HCT116 (cell line): ENCODE measurements around the gene TDRD12. TPM values are rescaled to one million over a fixed set of nuclear protein-coding genes. Genes with fewer than 3 reads are reported as not detected.
"Not testable (repeated sequence)": the region's sequence is repeated elsewhere in the genome, so short reads cannot be mapped to it uniquely, and the experiment has no call there.

Experiments used
- ATAC-seq: fragments of 200-7000 bp; cut with Tn5 transposase; 2 replicates; pipeline ENCODE4 v1.9.1; 2020; ENCODE audit warnings: mild to moderate bottlenecking, moderate library complexity
- BruUV-seq: library from RNA; stranded (reverse); fragments of 400-500 nt; replicated peaks from 2 replicates; lab custom pipeline; 2021; lab: Mats Ljungman, UMichigan
- CTCF ChIA-PET: fragments of 300-600 bp; sonication (Branson Sonifier 250); formaldehyde crosslinking; loops from one replicate; lab custom pipeline; 2021; ENCODE audit warnings: antibody characterized with exemption; lab: Charles Lee
- POLR2A ChIA-PET: fragments of 300-600, 350-600 bp; sonication (Branson Sonifier 250); formaldehyde crosslinking; loops from one replicate; lab custom pipeline; 2021; ENCODE audit warnings: antibody characterized with exemption; lab: Charles Lee
- RAD21 ChIA-PET, 2 experiments: fragments of 300-600 bp; sonication (Branson Sonifier 250); formaldehyde crosslinking; loops; one replicate each; lab custom pipeline; 2023; ENCODE audit warnings: low total read pairs in 2 of 2; ENCODE audit not compliant: uncharacterized antibody in 2 of 2, unreplicated experiment in 2 of 2, low non-redundant PET in 1 of 2; lab: Charles Lee
- DNase-seq: peaks from one replicate; pipeline ENCODE4 v3.0.0-alpha.2; 2010; ENCODE audit warnings: low read depth, low spot score
- H2AFZ ChIP-seq: fragments of 200-600 bp; shearing (Covaris generic), sonication (generic); 2 replicates; pipeline ENCODE4 v1.6.1; 2017; ENCODE audit warnings: low read depth, mixed run types, mixed read lengths, antibody characterized with exemption, low read length; ENCODE audit not compliant: poor library complexity, severe bottlenecking
- H3K27ac ChIP-seq: 2 replicates; pipeline ENCODE4 v1.5.1; 2012; ENCODE audit warnings: low read depth, low read length
- H3K27me3 ChIP-seq: fragments of 200-600 bp; sonication (generic); 2 replicates; pipeline ENCODE4 v1.6.1; 2016; ENCODE audit warnings: mixed run types, low read length, mixed read lengths; ENCODE audit not compliant: insufficient read depth
- H3K36me3 ChIP-seq, 2 experiments: fragments of 200-500 bp in 1 of 2; fragments of 200-600 bp in 1 of 2; sonication (Bioruptor generic) in 1 of 2; sonication (generic) in 1 of 2; 2 replicates each; pipeline versions ENCODE4 v1.5.1 to v1.6.1; 2014 to 2016; ENCODE audit warnings: low read length in 2 of 2, inconsistent platforms in 1 of 2, mixed read lengths in 1 of 2, mixed run types in 1 of 2; ENCODE audit not compliant: insufficient read depth in 2 of 2, control insufficient read depth in 1 of 2
- H3K4me1 ChIP-seq, 2 experiments: fragments of 200-600 bp in 1 of 2; sonication (generic) in 1 of 2; 2 replicates each; pipeline versions ENCODE4 v1.5.1 to v1.6.1; 2012 to 2017; ENCODE audit warnings: low read length in 2 of 2, inconsistent platforms in 1 of 2, mild to moderate bottlenecking in 1 of 2, mixed read lengths in 1 of 2, mixed run types in 1 of 2, moderate library complexity in 1 of 2; ENCODE audit not compliant: insufficient read depth in 2 of 2, control insufficient read depth in 1 of 2
- H3K4me2 ChIP-seq: fragments of 200-600 bp; sonication (generic); 2 replicates; pipeline ENCODE4 v1.6.1; 2017; ENCODE audit warnings: mixed run types, low read length, mixed read lengths
- H3K4me3 ChIP-seq, 2 experiments: fragments of 200-600 bp in 1 of 2; sonication (generic) in 1 of 2; replicated peaks in 1 of 2; 2 replicates each; pipeline ENCODE4 v1.5.1; 2011 to 2016; ENCODE audit warnings: low read length in 2 of 2, control low read depth in 1 of 2, low read depth in 1 of 2, mild to moderate bottlenecking in 1 of 2, mixed read lengths in 1 of 2, mixed run types in 1 of 2
- H3K79me2 ChIP-seq: fragments of 200-600 bp; sonication (generic); 2 replicates; pipeline ENCODE4 v1.6.1; 2017; ENCODE audit warnings: mild to moderate bottlenecking, mixed run types, low read length, moderate library complexity, mixed read lengths; ENCODE audit not compliant: insufficient read depth
- H3K9ac ChIP-seq: fragments of 200-600 bp; sonication (generic); 2 replicates; pipeline ENCODE4 v1.6.1; 2016; ENCODE audit warnings: low read length, mixed read lengths
- H3K9me2 ChIP-seq: fragments of 200-600 bp; sonication (generic), shearing (Covaris generic); 2 replicates; pipeline ENCODE4 v1.6.1; 2017; ENCODE audit warnings: mixed run types, mild to moderate bottlenecking, moderate library complexity; ENCODE audit not compliant: insufficient read depth
- H3K9me3 ChIP-seq, 2 experiments: fragments of 200-500 bp in 1 of 2; fragments of 200-600 bp in 1 of 2; sonication (Bioruptor generic) in 1 of 2; sonication (generic) in 1 of 2; 2 replicates each; pipeline ENCODE4 v1.6.1; 2014 to 2017; ENCODE audit warnings: low read length in 2 of 2, mixed read lengths in 2 of 2, inconsistent platforms in 1 of 2, low read depth in 1 of 2, mild to moderate bottlenecking in 1 of 2, mixed run types in 1 of 2, moderate library complexity in 1 of 2; ENCODE audit not compliant: control insufficient read depth in 1 of 2, insufficient read depth in 1 of 2
- H4K20me1 ChIP-seq: fragments of 200-600 bp; sonication (generic), shearing (Covaris generic); 2 replicates; pipeline ENCODE4 v1.6.1; 2017; ENCODE audit warnings: mixed run types, mild to moderate bottlenecking, moderate library complexity; ENCODE audit not compliant: insufficient read depth
- CBX3 ChIP-seq: IDR thresholded peaks from 2 replicates; pipeline ENCODE4 v1.6.1; 2012; ENCODE audit warnings: low read depth
- EGR1 ChIP-seq: IDR thresholded peaks from 2 replicates; pipeline ENCODE4 v1.6.1; 2012; ENCODE audit warnings: low read depth
- ELF1 ChIP-seq: IDR thresholded peaks from 2 replicates; pipeline ENCODE4 v1.6.1; 2012; ENCODE audit warnings: low read depth, borderline replicate concordance
- EZH2phosphoT487 ChIP-seq: fragments of 200-600 bp; IDR thresholded peaks from 2 replicates; pipeline ENCODE4 v1.6.1; 2018; ENCODE audit warnings: antibody characterized with exemption, borderline replicate concordance
- FOSL1 ChIP-seq: IDR thresholded peaks from 2 replicates; pipeline ENCODE4 v1.6.1; 2012; ENCODE audit warnings: low read depth
- POLR2A ChIP-seq: IDR thresholded peaks from 2 replicates; pipeline ENCODE4 v1.7.0; 2011; ENCODE audit warnings: borderline replicate concordance; ENCODE audit not compliant: insufficient read depth, insufficient read length; ENCODE audit errors: extremely low read depth
- SRF ChIP-seq: IDR thresholded peaks from 2 replicates; pipeline ENCODE4 v1.6.1; 2012; ENCODE audit warnings: low read depth
- intact Hi-C: fragments of 100-400 bp; cut with micrococcal nuclease; formaldehyde crosslinking; loops from 2 replicates; pipeline ENCODE4 v1.10.0; 2022
- total RNA-seq: library from RNA; stranded (reverse); gene quantifications from one replicate; pipeline ENCODE4 v1.2.1, GENCODE V29; 2021; ENCODE audit not compliant: unreplicated experiment
- TF ChIP-seq, protein P1 (sequence below), 3 experiments: fragments of 200-600 bp in 1 of 3; sonication (generic) in 1 of 3; IDR thresholded peaks in 2 of 3; conservative IDR thresholded peaks in 1 of 3; 2 replicates each; pipeline ENCODE4 v1.5.1; 2012 to 2017; ENCODE audit warnings: low read depth in 2 of 3, low read length in 2 of 3, antibody characterized with exemption in 1 of 3, borderline replicate concordance in 1 of 3, control low read depth in 1 of 3, mild to moderate bottlenecking in 1 of 3, mixed read lengths in 1 of 3, mixed run types in 1 of 3, moderate library complexity in 1 of 3; ENCODE audit not compliant: insufficient read depth in 1 of 3

The TDRD12 gene
- total RNA-seq, 1 experiment from 2014 or later, result 0.30 TPM

DNA sequence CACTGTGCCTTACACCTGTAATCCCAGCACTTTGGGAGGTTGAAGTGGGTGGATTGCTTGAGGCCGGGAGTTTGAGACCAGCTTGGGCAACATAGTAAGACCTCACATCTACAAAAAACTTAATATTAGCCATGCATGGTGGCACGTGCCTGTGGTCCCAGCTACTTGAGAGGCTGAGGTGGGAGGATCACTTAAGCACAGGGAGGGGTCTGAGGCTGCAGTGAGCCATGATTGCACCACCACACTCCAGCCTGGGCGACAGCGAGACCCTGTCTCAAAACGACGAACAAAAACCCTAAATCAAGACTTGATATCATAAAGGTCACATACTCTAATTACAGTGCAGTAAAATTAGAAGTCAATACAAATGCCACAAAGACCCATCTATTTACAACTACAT lies 132.6 kb downstream of the TDRD12 start:
- ChIA-PET POLR2A (no interaction called here), CTCF (no interaction called here), RAD21 (no interaction called here)
- no peaks in the 10 kb centered on the region for H3K4me1 ChIP-seq
- H4K20me1 ChIP-seq, result no peaks in the 10 kb centered on the region
- H3K9me3 ChIP-seq, result no peaks in the 10 kb centered on the region
- no peak overlapping the region for H3K4me3 ChIP-seq
- no peaks in the 10 kb centered on the region for H3K9me2 ChIP-seq
- no peaks in the 10 kb centered on the region for H3K36me3 ChIP-seq
- no peaks in the 10 kb centered on the region for H3K27me3 ChIP-seq
- no peak overlapping the region for H3K9ac ChIP-seq
- ATAC-seq (no peak), DNase-seq (no peak)
- no peak overlapping the region for H2AFZ ChIP-seq
- no peak for TF ChIP-seq SRF
- TF ChIP-seq POLR2A, result no peak
- no peak overlapping the region for H3K27ac ChIP-seq
- no TSS peak for BruUV-seq
- no peak overlapping the region for H3K4me2 ChIP-seq
- no peaks in the 10 kb centered on the region for H3K79me2 ChIP-seq
- intact Hi-C loops, result no loop called here

DNA sequence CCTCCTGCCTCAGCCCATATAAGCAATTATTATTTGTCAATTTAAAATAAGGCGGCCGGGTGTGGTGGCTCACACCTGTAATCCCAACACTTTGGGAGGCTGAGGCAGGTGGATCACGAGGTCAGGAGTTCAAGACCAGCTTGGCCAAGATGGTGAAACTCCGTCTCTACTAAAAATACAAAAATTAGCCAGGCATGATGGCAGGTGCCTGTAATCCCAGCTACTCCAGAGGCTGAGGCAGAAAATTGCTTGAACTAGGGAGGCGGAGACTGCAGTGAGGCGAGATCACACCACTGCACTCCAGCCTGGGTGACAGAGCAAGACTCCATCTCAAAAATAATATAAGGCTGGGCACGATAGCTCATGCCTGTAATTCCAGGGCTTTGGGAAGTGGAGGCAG lies 137.3 kb downstream of the TDRD12 start:
- H2AFZ ChIP-seq, H3K36me3 ChIP-seq, CTCF ChIA-PET, H3K4me2 ChIP-seq, BruUV-seq, H3K9ac ChIP-seq, H3K9me2 ChIP-seq, H3K27ac ChIP-seq, RAD21 ChIA-PET, POLR2A ChIA-PET, H3K79me2 ChIP-seq, H3K9me3 ChIP-seq, DNase-seq, H3K27me3 ChIP-seq, ATAC-seq, intact Hi-C loops, H4K20me1 ChIP-seq, H3K4me1 ChIP-seq, H3K4me3 ChIP-seq: not testable (repeated sequence)

DNA sequence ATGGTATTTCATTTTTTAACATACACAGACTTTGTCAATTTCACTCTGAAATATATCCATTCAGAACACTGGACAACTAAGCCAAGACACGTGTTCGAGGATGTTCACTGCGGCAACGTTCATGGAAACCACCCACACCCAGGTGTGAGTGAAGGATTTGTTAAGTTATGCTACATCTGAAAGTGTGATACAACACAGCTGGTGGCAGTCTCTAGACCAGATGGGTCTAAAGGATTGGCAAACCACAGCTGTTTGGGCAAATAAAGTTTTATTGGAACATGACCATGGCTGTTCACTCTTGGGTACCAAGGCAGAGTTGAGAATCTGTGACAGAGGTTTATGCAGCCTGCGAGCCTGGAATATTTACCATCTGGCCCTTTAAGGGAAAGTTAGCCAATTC lies 138.0 kb downstream of the TDRD12 start:
- no peak overlapping the region for H3K27ac ChIP-seq
- no peaks in the 10 kb centered on the region for H3K79me2 ChIP-seq
- H3K9ac ChIP-seq, result no peak overlapping the region
- no peaks in the 10 kb centered on the region for H4K20me1 ChIP-seq
- H3K36me3 ChIP-seq, result no peaks in the 10 kb centered on the region
- no peaks in the 10 kb centered on the region for H3K4me1 ChIP-seq
- no peaks in the 10 kb centered on the region for H3K9me3 ChIP-seq
- BruUV-seq, result no TSS peak
- intact Hi-C loops, result no loop called here
- H3K4me3 ChIP-seq, result no peak overlapping the region
- H3K27me3 ChIP-seq, result no peaks in the 10 kb centered on the region
- DNase-seq (no peak), ATAC-seq (no peak)
- ChIA-PET POLR2A (no interaction called here), RAD21 (no interaction called here), CTCF (interaction anchor here (0.5 kb wide), 1 partner anchor 674 kb away, joined by 3 read pairs; no protein-coding TSS in a partner anchor)
- H3K4me2 ChIP-seq, result no peak overlapping the region
- TF ChIP-seq FOSL1 (no peak), CBX3 (no peak), EZH2phosphoT487 (no peak), EGR1 (no peak), ELF1 (no peak)
- TF ChIP-seq, protein P1, sequence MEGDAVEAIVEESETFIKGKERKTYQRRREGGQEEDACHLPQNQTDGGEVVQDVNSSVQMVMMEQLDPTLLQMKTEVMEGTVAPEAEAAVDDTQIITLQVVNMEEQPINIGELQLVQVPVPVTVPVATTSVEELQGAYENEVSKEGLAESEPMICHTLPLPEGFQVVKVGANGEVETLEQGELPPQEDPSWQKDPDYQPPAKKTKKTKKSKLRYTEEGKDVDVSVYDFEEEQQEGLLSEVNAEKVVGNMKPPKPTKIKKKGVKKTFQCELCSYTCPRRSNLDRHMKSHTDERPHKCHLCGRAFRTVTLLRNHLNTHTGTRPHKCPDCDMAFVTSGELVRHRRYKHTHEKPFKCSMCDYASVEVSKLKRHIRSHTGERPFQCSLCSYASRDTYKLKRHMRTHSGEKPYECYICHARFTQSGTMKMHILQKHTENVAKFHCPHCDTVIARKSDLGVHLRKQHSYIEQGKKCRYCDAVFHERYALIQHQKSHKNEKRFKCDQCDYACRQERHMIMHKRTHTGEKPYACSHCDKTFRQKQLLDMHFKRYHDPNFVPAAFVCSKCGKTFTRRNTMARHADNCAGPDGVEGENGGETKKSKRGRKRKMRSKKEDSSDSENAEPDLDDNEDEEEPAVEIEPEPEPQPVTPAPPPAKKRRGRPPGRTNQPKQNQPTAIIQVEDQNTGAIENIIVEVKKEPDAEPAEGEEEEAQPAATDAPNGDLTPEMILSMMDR (IDR thresholded peaks at IDR 0.05 in 2 of 3, conservative IDR thresholded peaks at IDR 0.05 in 1 of 3; ENCODE audit: borderline replicate concordance in 1 of 3, insufficient read depth in 1 of 3, low read depth in 2 of 3, low read length in 2 of 3), result no peak
- H2AFZ ChIP-seq, result no peak overlapping the region
- H3K9me2 ChIP-seq, result no peaks in the 10 kb centered on the region
